GM21381 (cell line): Measurements from ENCODE around the gene CDK9.
"Not testable (repeated sequence)": the region's sequence is repeated elsewhere in the genome, so short reads cannot be mapped to it uniquely, and the experiment has no call there.

Experiments
- ATAC-seq: cut with Tn5 transposase; IDR thresholded peaks from one replicate; pipeline ENCODE4 v1.9.1; 2021; ENCODE audit warnings: mild to moderate bottlenecking, moderate library complexity; ENCODE audit not compliant: unreplicated experiment

CDK9 gene

DNA sequence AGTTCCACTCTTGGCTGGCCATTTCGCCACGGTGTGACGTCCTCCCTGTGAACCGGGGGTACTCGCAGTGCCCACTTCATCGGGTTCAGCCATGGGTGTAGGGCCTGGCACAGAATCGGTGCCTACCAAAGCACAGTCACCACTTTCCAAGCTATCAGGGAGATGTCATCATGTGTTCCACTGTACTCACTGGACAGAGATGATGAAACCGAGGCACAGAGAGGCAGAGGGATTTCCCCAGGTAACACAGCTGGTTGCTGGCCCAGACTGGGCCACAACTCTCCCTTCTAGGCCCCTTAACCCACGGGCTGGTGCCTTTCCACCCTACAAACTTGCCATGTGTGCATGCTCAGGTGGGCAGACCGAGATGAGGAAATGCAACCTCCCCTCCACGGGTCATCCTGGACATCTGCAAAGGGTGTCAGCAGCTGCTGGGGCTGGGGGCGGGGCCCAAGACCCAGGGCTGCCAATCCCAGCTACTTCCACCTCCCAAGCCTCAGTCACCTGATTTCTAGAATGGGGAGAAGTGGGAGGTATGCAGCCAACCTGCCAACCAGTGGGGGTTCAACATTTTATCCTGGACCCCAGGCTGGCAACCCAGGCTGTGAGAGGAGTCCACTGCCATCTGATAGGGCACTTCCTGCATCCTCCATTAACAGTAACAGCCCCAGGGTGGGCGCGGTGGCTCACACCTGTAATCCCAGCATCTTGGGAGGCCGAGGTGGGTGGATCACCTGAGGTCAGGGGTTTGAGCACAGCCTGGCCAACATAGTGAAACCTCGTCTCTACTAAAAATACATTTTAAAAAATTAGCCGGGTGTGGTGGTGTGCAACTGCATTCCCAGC is 6.5 kb upstream of the CDK9 start:
- peak; percentile 42 for ATAC-seq

DNA sequence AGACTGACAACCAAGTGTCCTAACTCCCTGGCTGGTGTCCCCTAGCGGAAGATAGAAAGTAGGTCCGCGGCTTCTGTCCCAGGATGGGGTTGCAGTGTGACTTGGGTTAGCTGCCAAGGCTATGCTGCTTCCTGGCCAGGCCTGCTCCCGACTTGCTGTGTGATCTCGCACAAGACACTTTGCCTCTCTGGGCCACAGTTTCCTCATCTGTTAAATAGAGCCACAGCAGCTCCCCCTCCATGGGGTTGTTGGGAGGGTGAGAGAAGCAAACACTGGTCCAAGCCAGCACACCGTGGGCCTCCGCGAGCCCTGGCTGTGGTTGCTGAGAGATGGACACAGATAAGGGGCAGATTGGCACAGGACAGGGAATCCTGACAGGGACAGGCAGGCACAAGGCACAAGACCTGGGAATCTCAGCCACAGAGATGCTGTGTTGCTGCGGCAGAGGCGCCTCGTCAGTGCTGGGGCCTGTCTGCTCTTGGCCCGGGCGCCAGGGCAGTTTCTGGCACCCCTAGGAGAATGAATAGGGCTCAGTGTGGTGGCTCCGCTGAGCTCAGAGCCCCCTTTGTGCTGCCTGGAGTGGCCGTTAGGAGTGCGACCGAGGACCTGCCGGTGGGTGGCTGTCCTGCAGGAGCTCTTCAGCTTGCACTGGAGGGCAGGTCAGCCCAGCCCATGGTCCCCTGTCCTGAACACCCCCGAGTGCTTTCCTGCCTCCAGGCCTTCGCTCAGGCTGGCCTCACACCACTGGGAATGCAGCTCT is 5.5 kb upstream of the CDK9 start:
- ATAC-seq: no peak

DNA sequence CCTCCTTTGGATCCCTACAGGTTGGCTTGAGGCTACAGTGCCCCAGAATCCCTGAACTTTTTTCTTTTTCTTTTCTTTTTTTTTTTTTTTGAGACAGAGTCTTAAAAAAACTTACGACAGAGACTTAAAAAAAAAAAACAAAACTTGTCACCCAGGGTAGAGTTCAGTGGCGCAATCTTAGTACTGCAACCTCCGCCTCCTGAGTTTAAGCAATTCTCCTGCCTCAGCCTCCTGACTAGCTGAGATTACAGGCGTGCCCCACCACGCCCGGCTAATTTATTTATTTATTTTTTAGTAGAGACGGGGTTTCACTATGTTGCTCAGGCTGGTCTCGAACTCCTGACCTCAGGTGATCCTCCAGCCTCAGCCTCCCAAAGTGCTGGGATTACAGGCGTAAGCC is 4.9 kb upstream of the CDK9 start:
- not testable (repeated sequence) for ATAC-seq

DNA sequence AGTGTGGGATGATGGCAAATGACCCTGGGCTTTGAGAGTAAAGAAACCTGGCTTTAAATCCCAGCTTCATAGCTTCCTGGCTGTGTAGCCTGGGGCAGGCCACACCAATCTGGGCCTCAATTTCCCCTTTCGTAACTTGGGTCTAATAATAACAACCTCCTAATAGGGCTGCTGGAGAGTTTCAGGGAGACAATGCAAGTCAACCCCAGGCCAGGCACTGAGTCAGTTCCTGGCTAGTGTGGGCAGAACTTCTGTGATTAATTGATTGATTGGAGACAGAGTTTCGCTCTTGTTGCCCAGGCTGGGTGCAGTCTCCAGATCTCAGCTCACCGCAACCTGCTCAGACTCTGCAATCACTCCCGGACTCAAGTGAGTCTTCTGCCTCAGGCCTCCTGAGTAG is 4.0 kb upstream of the CDK9 start:
- no peak for ATAC-seq

DNA sequence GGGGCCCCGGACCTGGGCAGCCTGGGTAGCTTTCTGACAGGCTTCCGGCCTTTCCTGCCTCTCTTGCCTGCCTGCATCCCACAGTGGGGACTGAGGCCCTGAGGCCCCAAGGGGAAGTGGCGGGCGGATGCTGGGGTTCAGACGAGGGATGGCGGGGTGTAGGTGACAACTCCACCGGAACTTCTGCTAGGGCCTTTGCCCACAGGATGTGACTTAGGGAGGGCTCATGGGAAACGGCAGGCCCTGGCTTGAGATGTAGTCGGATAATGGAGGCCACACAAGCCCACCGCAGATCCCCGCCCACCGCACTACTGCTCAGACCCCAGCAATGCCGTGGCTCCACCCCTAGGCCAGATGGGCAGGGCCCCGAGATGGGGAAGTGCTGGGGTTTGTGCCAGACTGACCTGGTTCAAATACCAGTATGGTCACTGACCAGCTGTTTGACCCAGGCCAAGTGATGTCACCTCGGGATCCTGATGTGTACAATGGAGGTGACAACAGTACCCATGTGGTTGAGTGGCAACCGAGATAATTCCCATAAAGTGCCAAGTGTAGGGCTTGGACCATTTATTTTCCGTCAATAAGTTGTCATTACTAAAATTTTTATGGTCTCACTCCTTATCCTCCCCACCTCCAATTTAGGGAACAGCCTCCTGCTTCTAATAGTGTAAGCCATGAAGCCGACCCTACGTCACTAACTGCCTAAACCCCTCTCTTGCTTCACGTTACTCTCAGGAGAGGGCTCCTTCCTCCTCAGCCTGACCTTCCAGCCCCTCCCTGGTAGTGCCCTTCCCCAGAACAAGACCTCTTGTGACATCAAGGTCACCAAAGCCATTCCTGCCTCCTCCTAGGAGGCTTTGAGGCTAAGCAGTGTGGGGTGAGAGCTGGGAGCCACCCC is 2.5 kb upstream of the CDK9 start:
- no peak for ATAC-seq

DNA sequence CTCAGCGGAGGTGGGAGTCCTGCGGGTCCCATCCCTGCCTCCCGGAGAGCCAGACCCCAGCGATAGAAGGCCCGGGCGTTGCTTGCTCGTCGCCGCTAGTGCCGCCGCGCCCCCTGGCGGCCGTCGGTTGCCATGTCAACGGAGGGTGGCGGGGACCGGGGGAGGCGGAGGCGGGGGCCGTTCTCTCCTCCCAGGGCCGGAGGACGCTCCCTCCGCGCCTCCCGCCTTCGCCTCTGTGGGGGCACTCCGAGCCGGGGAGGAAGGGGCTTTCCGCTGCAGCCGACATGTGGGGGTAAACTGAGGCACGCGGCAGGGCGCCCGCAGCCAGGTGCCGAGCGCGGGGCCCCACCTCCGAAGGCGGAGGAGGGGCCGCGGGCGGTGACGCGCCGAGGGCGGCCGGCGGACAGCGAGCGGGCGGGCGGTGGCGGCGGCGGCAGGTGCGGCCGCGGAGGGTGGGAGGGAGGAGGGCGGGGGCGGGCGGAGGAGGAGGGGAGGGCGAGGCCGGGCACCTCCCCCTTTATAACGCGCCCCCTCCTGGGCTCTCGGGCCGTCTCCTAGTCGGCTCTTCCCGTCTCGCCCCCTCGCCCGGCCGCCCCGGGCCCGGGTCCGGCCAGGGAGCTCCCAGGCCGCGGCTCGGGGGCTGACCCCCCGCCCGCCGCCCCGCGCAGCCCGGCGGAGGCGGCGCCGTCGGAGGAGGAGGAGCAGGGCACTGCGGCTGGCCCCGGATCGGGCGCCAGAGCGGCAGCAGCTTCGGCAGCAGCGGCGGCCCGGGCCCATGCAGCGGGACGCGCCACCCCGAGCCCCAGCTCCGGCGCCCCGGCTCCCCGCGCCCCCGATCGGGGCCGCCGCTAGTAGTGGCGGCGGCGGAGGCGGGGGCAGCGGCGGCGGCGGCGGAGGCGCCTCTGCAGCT is 556 bp upstream of the CDK9 start:
- ATAC-seq: peak; percentile 48

DNA sequence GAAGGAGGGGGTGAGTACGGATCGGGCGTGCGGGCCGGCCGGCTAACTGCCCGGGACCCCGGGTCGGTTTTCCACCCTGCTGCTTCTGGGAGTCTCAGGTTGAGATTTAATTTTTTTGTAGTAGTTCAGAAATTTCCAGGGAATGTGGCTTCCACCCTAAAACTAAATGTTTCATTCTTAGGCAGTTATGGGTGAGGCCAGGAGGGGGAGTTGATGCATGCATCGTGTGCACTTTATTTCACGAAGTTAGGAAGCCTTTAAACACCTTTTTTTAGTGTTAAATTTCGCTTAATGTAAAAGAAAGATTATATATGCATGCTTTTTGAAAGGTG is 905 bp downstream of the CDK9 start:
- ATAC-seq: no peak

DNA sequence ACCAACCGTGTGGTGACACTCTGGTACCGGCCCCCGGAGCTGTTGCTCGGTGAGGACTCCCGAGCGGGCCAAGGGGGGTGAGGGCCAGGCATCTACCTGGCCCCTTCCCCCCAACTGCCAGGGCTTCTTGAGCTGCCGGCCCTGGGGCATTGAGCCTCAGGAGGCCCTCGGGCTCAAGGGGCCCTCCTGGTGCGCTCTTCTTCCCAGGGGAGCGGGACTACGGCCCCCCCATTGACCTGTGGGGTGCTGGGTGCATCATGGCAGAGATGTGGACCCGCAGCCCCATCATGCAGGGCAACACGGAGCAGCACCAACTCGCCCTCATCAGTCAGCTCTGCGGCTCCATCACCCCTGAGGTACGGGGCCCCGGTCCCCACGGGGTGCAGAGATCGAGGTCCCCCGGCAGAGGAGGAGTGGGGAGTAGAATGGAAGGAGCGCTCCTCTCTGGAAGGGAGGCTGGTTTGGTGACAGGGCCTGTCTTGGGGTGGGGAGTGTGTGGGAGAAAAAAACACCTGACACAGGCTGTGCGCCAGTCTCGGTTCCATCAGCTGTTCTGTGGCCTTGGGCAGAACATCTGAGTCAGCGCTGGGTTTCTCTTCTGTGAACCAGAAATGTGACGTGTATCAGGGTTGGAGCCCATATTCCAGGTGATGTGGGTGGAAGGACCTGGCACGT is 2.6 kb downstream of the CDK9 start:
- ATAC-seq: no peak

DNA sequence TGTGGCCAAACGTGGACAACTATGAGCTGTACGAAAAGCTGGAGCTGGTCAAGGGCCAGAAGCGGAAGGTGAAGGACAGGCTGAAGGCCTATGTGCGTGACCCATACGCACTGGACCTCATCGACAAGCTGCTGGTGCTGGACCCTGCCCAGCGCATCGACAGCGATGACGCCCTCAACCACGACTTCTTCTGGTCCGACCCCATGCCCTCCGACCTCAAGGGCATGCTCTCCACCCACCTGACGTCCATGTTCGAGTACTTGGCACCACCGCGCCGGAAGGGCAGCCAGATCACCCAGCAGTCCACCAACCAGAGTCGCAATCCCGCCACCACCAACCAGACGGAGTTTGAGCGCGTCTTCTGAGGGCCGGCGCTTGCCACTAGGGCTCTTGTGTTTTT is 3.3 kb downstream of the CDK9 start:
- no peak for ATAC-seq

DNA sequence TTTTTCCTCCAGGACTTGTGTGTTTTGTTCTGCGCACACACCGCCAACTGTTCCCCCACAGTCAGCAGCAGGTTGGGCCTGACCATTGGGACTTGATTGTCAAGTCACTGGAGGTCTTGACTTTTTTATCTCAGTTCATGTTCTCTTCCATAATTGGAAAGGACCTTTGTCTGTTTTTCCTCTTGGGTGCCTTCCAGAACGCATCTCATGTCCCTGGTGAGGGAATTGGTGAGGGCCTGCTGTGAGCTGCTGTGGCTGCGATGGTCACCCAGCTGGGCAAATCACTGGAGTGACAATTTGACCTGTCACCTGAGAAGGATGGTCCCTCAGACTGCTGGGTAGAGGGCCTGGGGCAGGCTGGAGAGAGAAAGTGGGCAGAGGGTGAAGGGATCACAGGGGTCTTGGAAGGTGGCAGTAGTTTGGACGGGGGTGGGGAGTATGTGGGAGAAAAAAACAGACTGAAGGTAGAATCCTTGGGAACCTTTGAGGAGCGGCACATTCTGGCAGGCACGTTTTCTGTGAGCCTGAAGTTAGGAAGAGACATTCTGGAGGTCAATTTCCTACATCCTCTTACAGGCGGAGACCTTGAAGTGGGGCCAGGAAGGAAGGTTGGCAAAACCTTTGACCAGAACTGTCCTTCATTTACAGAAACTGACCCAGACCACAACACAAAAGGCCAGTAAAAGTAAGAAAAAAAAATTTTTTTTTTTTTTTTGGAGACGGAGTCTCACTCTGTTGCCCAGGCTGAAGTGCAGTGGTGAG is 4.4 kb downstream of the CDK9 start:
- ATAC-seq: no peak

DNA sequence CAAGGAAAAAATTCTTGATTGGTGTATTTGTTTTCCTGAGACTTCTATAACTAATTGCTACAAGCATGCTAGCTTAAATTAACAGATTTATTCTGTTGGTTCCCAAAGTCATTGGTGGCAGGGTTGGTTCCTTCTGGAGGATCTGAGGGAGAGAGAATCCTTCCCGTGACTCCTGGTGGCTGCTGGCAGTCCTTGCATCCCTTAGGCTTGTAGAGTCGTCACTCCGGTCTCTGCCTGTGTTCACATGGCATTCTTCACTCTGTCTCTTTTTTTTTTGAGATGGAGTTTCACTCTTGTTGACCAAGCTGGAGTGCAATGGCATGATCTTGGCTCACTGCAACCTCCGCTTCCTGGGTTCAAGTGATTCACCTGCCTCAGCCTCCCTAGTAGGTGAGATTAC is 5.3 kb downstream of the CDK9 start:
- ATAC-seq: no peak

DNA sequence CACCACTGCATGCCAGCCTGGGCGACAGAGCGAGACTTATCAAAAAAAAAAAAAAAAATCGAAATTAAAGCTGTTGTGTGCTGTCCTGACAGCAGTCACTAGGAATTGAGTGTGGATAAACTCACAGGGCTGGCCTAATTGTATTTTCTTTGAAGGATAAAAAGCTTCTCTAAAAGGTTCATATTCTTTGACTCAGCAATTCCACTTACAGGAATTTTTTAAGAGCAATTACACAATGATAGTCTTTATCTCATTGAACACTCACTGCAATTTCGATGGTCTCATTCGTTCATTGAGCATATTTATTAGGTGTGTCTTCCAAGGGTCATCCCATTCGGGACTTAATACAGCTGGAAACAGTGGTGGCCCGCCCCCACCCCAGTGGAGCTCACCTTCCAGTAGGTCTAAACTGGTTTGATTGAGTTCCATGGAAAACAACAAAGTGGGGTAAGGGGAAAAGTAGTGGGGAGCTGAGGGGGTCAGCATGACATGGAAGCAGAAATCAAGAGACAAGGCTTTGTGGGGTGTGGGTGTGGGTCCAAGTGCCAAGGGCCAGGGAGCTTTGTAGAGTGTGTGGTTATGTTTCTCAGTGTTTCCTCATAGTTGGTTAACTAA is 6.7 kb downstream of the CDK9 start:
- ATAC-seq: no peak

DNA sequence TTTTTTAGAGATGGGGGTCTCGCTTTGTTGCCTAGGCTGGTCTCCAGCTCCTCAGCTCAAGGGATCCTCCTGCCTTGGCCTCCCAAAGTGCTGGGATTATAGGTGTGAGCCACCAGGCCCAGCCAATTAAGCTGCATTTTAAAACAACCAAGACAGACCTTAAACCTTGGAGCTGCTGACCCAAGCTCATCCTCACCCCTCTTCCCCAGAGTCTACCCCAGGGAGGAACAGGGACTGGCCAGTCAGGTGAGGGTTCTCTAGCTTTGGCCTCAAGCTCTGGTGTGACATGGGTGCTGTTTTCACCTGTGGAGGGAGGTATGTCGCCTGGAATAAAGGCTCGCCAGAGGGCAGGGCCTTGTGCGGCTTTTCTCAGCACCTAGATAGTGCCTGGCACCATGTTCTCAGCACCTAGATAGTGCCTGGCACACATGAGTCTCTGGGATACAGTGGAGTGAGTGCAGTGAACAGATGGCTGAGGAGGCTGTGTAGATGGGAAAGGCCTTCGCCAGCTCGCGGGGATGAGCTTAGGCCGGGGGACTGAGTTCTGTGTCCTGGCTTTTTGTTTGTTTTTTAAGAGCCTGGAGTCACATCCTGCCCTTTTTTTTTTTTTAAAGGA is 7.4 kb downstream of the CDK9 start:
- no peak for ATAC-seq

DNA sequence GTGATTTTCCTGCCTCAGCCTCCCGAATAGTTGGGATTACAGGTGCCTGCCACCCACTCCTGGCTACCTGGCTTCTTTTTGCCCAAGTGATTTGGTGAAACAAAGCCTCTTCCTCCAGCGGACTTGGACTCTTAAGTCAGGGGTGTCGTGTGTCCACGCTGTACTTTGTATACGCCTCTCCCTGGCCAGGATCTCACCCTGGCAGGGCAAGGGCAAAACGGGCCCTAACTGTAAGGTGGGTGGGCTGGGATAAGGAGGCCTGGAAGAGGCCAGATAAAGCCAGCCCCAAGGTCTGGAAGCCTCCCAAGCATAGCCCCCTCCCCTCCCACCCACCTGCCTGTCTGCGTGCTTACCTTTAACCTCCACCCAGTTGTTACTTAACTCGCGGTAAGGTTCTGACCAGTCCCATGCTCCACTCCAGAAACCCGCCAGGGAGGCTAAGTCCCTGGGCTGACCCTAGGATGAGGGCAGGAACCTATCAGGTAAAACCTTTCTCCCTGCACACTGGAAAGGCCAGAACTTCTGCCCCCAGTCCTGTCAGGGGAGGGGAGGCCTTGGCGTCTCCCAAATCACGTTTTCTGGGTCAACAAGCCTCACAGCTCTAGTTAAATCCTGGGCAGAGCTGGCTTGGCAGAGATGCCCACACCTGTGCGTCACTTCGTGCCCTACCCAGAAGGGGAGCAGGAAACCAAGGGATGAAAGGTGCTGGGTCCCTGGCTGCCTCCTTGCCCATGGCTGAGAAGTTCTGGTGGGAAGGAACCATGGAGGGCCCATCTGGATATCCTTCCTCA is 8.4 kb downstream of the CDK9 start:
- ATAC-seq: no peak

DNA sequence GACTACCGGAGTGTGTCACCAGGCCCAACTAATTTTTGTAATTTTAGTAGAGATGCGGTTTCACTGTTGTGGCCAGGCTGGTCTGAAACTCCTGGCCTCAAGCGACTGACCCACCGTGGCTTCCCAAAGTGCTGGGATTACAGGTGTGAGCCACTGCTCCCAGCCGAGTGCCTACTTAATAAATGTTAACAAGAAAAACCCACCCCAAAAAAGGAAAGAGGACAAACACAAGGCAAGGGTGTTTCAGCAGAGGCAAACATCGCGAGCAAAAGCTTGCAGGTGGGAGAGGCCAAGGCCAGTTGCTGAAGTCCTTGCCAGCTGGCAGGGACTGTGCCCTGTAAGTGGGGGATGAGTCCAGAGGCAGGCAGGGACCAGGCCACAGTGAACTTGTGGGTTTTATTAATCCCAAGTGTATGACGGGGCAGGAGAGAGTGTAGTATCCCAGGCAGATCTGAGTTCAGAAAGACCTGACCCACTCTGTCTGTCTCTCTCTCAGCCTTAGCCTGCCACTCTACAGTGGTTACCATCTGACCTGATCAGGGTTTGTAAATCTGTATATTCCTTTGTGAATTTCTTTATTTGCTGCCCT is 10.5 kb downstream of the CDK9 start:
- no peak for ATAC-seq

DNA sequence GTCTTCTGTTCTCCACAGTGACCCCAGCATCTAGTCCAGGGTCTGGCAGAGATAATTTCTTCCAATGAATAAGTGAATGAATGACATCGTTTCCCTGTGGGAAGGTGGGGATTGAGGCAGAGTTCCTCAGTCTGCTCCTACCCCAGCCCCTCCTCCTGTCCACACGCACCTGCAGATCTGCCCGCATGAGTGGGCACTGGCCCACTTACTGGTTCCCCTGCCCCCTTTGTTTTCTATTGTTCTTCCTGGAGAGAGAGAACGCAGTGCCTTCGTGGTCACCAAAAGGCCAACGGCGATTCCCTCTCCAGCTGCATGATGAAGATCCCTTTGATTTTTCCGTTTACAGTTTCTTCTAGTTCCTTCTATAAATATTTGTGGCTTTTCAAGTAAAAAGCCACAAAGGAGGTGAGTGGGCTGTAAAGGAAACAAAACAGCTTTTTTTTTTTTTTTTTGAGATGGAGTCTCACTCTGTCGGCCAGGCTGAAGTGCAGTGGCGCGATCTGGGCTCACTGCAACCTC is 11.1 kb downstream of the CDK9 start:
- ATAC-seq: no peak
